GM23248 (cell line): ENCODE measurements around the gene HSPA12B.

Experiments used
- EZH2 ChIP-seq: fragments of 200-600 bp; sonication (generic); IDR thresholded peaks from 2 replicates; pipeline ENCODE4 v1.6.1; 2018; ENCODE audit warnings: antibody characterized with exemption, mild to moderate bottlenecking; ENCODE audit not compliant: insufficient read depth, poor library complexity, severe bottlenecking
- EZH2phosphoT487 ChIP-seq: fragments of 200-600 bp; sonication (generic); IDR thresholded peaks from 2 replicates; pipeline ENCODE4 v1.6.1; 2018; ENCODE audit warnings: antibody characterized with exemption, moderate library complexity, mild to moderate bottlenecking, low read depth; ENCODE audit not compliant: insufficient read depth

- TF ChIP-seq EZH2 (no peak), EZH2phosphoT487 (no peak)
Observed at GRCh38 chr20:3794701-3795420, 62.4 kb downstream of the HSPA12B start.
